HFFc6 (cell line): ENCODE results near the gene BCAS1. TPM values are rescaled to one million over a fixed set of nuclear protein-coding genes. Genes with fewer than 3 reads are reported as not detected.

Experiments
- DNase-seq: peaks from one replicate; pipeline ENCODE4 v3.0.0-alpha.2; 2018
- H3K27ac Mint-ChIP-seq: 2 replicates; pipeline ENCODE4 v1.8.0; 2020; ENCODE audit warnings: mild to moderate bottlenecking, mixed read lengths
- H3K27me3 Mint-ChIP-seq: 2 replicates; pipeline ENCODE4 v1.8.0; 2021; ENCODE audit warnings: mild to moderate bottlenecking, moderate library complexity, mixed read lengths; ENCODE audit not compliant: insufficient read depth
- H3K36me3 Mint-ChIP-seq: 2 replicates; pipeline ENCODE4 v1.8.0; 2021; ENCODE audit warnings: low read depth, mixed read lengths
- H3K4me1 Mint-ChIP-seq: 2 replicates; pipeline ENCODE4 v1.8.0; 2020; ENCODE audit warnings: low read depth, mixed read lengths
- H3K4me3 Mint-ChIP-seq: 2 replicates; pipeline ENCODE4 v1.8.0; 2020; ENCODE audit warnings: mild to moderate bottlenecking, moderate library complexity, mixed read lengths
- H3K9me3 Mint-ChIP-seq: 2 replicates; pipeline ENCODE4 v1.8.0; 2020; ENCODE audit warnings: mild to moderate bottlenecking, mixed read lengths
- CTCF ChIP-seq: fragments of 200-600 bp; sonication (generic); IDR thresholded peaks from 2 replicates; pipeline ENCODE4 v1.5.0; 2021; ENCODE audit warnings: antibody characterized with exemption, mild to moderate bottlenecking
- total RNA-seq, 6 experiments: library from RNA; stranded (reverse); fragmentation: NEBNext Ultra II Directional; extraction: Animal tissue kit (Norgen Biotek cat#: 25700); gene quantifications; 2 replicates in 1 of 6; 3 replicates in 5 of 6; pipeline ENCODE4 v1.2.3, GENCODE V29; 2021

The BCAS1 gene
- total RNA-seq, 6 experiments from 2014 or later, result 0.07 TPM; not detected in 5

- no peak overlapping the region for H3K4me3 Mint-ChIP-seq
- no peak for TF ChIP-seq CTCF
- no peaks in the 10 kb centered on the region for H3K36me3 Mint-ChIP-seq
- H3K4me1 Mint-ChIP-seq, result peaks cover 8% of the 10 kb centered on the region
- H3K9me3 Mint-ChIP-seq, result no peaks in the 10 kb centered on the region
- DNase-seq, result no peak
- H3K27ac Mint-ChIP-seq, result no peak overlapping the region
- peaks cover 4% of the 10 kb centered on the region; the same call in 1 of the 2 replicates for H3K27me3 Mint-ChIP-seq
Observed at GRCh38 chr20:54041336-54041735, 29.1 kb downstream of the BCAS1 start.

GRCh38 chr20:54040531-54040930 is 29.9 kb downstream of the BCAS1 start:
- peaks cover 4% of the 10 kb centered on the region for H3K27me3 Mint-ChIP-seq
- TF ChIP-seq CTCF, result no peak
- no peaks in the 10 kb centered on the region for H3K9me3 Mint-ChIP-seq
- H3K36me3 Mint-ChIP-seq, result no peaks in the 10 kb centered on the region
- no peak overlapping the region for H3K27ac Mint-ChIP-seq
- no peak for DNase-seq
- peaks cover 8% of the 10 kb centered on the region for H3K4me1 Mint-ChIP-seq
- H3K4me3 Mint-ChIP-seq, result no peak overlapping the region

GRCh38 chr20:54038961-54039360 is 31.4 kb downstream of the BCAS1 start:
- DNase-seq, result no peak
- Mint-ChIP-seq H3K36me3 (no peaks in the 10 kb centered on the region), H3K9me3 (no peaks in the 10 kb centered on the region), H3K4me3 (no peak overlapping the region), H3K27ac (no peak overlapping the region), H3K4me1 (peaks cover 2% of the 10 kb centered on the region), H3K27me3 (peaks cover 3% of the 10 kb centered on the region)
- TF ChIP-seq CTCF, result no peak

- peaks cover 3% of the 10 kb centered on the region for H3K27me3 Mint-ChIP-seq
- no peaks in the 10 kb centered on the region for H3K9me3 Mint-ChIP-seq
- no peaks in the 10 kb centered on the region for H3K4me1 Mint-ChIP-seq
Observed at GRCh38 chr20:54037525-54037924, 32.9 kb downstream of the BCAS1 start.

GRCh38 chr20:54029643-54030042 is 40.8 kb downstream of the BCAS1 start:
- Mint-ChIP-seq H3K27ac (no peak overlapping the region), H3K36me3 (no peaks in the 10 kb centered on the region), H3K9me3 (no peaks in the 10 kb centered on the region), H3K4me3 (no peak overlapping the region), H3K27me3 (peaks cover 16% of the 10 kb centered on the region), H3K4me1 (no peaks in the 10 kb centered on the region)
- TF ChIP-seq CTCF, result no peak
- DNase-seq, result no peak

More at GRCh38 chr20:54037525-54037924, 32.9 kb downstream of the BCAS1 start:
- no peak for DNase-seq
- Mint-ChIP-seq H3K36me3 (no peaks in the 10 kb centered on the region), H3K4me3 (no peak overlapping the region), H3K27ac (no peak overlapping the region)
- TF ChIP-seq CTCF, result no peak

- no peak overlapping the region for H3K4me3 Mint-ChIP-seq
- H3K4me1 Mint-ChIP-seq, result no peaks in the 10 kb centered on the region
- no peak for DNase-seq
- peaks cover 16% of the 10 kb centered on the region for H3K27me3 Mint-ChIP-seq
- no peaks in the 10 kb centered on the region for H3K9me3 Mint-ChIP-seq
- no peaks in the 10 kb centered on the region for H3K36me3 Mint-ChIP-seq
- H3K27ac Mint-ChIP-seq, result no peak overlapping the region
- TF ChIP-seq CTCF, result no peak
Observed at GRCh38 chr20:54029176-54029575, 41.2 kb downstream of the BCAS1 start.
